NCI-H446 treated with DMSO at 0.1 percent for 48 hours (cell line): ENCODE results near the gene SPATA46.
"Not testable (repeated sequence)": the region's sequence is repeated elsewhere in the genome, so short reads cannot be mapped to it uniquely, and the experiment has no call there.

ENCODE experiments used
- DNase-seq: peaks from one replicate; lab custom pipeline; 2025; lab: John Stamatoyannopoulos, UW

SPATA46 gene

DNA sequence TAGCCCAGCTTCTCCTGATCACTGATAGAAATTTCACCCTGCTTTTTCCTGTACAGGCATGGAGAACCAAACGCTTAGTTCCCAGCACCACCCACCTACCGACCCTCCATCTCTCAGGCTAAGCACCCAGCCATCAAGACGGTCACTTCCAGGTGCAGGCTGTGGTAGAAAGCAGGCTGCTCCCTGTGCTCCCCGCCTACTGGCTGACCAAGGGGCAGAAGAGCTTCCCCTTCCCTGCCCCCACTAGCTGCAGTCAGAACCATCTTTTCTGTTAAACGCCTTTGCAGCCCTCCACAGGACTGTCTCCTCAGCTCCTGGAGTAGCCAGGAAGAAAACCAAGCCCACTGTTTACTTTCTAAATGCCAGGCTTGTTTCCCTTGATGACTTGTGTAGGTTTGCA lies 23.0 kb downstream of the SPATA46 start:
- DNase-seq, result no peak

DNA sequence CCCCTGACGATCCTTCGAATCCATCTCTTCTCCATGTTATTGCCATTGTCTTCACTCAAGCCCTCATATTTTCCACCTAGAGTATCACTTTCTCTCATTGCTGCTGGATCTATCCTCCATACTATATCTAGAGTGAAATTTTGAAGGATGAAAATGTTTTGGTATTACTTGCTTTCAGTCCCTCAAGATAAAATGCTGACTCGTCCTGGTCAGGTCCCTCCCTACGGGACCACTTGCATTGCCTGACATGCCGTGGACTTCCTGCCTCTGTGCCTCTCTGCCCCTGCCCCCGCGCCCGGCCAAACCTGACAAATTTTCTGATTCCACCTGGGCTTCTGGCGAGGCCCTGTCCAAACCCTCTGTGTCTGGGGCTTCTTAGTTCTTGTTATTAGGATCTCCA lies 23.6 kb downstream of the SPATA46 start:
- DNase-seq, result no peak

DNA sequence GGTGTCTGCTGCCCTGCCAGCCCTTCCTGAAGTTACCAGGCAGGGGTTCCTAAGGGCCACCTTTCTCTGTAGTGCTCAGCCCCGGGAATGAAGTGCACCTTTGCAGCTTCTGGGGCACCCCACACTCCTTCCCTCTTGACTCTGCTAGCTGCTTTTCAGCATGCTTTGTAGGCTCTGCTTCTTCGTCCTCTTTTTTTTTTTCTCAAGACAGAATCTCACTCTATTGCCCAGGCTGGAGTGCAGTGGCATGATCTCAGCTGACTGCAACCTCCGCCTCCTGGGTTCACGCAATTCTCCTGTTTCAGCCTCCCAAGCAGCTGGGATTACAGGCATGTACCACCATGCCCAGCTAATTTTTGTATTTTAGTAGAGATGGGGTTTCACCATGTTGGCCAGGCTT lies 24.8 kb downstream of the SPATA46 start:
- not testable (repeated sequence) for DNase-seq

DNA sequence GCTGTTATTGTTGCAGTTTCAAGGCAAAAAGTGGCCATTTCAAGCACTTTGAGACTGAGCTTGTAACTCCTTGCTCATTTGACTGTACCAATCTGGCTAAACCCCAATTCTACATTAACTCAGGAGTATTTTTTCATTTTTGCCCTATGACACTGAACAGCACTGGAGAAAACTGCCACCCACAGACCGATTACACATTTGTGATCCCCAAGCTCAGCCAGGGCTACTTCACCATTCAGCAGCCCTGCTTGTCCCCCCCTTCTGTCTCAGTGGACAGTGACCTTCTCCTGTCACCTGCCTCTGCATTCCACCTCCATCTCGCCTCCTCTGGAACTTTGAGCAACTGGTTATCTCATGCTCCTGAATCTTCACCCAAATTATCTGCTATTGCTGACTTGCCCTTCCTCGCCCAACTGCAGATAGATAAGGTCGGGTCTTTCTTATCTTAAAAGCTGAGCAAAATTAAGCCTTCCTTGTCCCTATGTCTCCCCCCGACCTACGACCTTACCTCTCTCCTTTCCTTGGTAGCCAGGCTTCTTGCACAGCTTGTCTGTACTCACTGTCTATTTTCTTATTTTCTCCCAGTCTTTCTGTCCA lies 25.3 kb downstream of the SPATA46 start:
- no peak for DNase-seq

DNA sequence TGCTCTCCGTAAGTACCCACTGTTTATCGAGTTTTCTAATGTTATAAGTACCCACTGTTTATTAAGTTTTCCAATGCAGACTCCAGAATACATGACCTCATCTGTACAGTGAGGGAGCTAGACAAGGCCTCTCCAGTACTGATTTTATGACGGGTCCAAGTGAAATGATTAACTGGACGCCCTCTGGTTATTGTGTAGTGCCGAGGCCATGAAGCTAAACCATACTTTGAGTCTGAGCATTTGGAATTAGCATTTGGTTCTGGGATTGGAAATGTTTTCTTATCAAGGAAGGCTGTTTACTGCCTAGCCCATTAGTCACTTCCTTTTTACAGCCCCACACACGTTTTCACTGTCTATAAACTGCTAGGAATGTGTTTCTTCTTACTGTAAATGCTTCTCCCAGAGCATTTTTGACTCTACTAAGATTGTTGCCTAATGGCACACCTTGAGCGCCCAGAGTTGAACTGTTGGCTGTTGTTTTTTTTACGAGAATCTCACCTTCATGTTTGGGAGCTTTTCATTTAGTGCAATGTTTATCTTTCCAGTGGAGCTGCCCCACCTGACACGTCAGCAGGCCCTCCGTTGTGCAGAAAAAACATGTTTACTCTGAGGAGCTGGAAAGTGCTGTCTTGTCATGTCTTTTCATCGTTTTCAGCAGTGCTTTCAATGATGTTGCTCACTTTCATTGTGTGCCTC lies 26.9 kb downstream of the SPATA46 start:
- no peak for DNase-seq

- DNase-seq, result no peak
Observed at GRCh38 chr1:162347281-162347680, 29.4 kb downstream of the SPATA46 start.

DNA sequence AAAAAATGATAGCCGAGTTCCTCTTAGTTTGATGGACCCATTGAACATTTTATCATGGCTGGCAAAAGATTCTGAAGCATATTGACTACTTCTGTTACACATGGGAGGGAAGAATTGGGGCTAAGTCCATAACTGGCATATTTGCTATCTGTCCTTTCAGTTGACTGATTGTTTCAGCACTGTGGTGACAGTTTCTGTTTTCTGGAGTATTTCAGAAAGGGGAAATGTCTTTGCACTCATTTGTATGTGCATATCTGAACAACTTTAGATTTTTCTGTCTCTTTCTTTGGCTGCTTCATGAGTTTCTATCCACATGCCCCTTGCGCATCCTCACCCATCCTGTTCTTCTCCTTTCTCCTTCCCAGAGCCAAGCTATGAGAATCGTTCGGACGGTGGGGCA lies 33.2 kb downstream of the SPATA46 start:
- no peak for DNase-seq

DNA sequence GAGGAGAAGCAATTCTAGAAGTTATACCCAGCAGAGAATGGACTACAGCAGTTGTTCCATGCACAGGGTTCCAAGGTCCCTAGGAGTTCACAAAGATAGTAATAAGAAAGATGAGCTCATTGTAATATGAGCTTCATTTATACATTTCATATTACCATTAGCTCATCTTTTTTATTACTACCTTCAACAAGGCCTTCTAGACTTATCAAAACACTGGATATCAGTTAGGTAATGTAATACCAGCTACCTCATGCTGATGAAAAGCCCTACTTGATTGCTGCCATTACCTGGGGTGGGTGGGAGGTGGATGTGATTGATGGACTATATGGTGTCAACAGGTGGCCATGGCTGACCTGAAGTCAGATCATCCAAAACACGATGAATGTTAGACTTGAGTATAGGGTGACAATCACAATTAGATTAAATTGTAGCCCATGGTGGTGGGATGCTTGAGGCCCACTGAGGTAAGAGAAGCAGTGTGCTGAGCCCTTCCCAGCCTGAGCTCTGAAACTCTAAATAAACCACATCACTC lies 34.1 kb downstream of the SPATA46 start:
- DNase-seq, result no peak

GRCh38 chr1:162336621-162337285 lies 39.9 kb downstream of the SPATA46 start:
- no peak for DNase-seq

DNA sequence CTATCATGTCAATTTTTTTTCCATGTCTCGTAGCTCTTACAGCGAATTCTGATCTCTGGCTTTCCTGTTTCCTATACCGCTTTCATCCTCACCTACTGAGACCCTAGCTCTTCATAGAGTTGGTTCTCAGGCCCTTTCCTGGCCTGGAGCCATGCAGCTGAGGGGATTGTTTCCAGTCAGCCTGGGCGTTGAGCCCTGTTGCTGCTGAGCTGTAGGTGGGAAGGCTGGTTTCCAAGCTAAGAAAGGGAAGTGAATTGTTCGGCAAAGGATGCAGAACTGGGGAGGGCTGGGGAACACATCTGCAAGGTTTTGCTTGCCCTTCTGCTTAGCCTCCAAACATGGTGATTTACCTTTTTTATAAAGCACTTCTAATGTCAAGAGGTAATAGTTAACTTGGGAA lies 41.5 kb downstream of the SPATA46 start:
- no peak for DNase-seq

DNA sequence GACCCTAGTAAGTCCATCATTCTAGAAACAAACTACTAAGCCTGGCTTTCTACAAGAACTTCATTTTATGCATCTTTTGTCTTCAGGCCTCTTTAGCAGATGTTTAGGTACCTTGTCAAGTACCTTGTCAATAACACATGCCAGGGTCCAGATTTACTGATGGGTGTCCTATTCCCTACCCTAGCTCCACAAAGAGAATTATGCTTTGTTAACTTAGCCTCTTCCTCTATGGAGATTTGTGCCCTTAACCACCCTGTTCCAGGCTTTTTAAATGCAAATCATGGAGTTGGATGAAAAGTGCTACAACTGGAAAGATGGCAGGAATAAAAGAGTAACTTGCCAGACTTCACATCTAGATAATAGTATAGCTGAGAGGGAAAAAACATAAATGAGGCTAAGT lies 42.7 kb downstream of the SPATA46 start:
- DNase-seq, result no peak

DNA sequence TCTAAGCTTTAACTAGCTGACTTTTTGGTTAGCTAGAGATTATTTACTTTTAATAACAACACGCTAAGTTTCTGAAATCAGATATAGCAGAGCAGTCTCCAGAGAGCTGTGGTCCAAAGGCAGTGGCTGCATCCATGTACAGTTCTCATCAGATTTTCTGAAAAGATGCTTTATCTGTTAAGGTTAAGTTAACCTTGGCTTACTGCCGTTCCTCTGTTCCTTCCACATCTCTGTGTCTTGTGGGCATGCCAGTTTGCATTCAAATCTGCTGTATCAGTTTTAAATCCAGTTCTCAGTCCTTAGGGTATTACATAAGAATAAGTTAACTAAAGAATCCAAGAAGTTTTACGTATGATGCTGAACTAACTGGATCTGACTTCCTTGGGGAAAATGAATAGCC lies 46.8 kb downstream of the SPATA46 start:
- DNase-seq, result no peak

- DNase-seq, result no peak
Observed at GRCh38 chr1:162328512-162328911, 48.1 kb downstream of the SPATA46 start.

- no peak for DNase-seq
Observed at GRCh38 chr1:162327788-162328165, 48.9 kb downstream of the SPATA46 start.

DNA sequence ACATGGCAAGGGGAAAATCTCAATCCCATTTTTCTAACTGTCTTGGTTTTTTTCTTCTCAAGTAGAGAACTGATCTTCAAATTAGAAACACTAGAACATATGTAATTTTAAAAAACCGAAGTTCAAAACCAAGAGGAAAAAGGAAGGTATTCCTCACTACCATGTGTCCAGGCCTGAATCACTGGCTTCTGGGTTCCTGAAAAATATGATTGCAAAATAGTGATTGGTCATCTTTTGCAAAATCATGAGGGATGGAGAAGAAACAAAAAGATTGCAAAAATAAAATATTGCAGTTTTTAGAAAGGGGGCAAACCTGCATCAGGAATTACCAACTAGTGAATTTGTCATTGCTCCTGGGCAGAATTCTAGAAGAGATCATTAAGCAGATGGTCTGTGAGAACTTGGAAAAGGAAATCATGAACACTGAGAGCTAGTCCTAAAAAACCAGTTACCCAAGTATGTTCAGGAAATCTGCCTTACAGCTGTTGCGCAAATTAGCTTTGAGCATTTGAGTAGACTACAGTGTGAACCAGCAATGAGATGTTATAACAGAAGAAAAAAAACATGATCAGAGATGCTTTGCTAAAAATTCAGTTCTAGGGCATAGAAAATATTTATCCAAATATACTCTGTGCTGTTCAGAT lies 49.4 kb downstream of the SPATA46 start:
- DNase-seq, result no peak

DNA sequence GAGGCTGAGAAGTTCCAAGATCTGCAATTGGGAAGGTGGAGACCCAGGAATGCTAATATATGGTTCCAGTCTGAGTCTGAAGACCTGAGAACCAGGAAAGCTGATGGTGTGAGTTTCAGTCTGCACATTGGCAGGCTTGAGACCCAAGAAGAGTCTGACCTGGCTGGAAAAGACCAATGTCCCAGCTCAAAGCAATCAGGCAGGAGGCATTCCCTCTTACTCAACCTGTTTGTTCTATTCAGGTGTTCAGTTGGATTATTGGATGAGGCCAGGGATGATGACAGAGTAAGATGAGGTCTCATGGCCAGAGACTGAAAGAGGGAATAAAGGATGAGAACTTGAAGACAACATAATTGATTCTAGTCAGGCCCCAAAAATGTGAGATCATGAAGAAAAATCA lies 50.1 kb downstream of the SPATA46 start:
- DNase-seq, result no peak

DNA sequence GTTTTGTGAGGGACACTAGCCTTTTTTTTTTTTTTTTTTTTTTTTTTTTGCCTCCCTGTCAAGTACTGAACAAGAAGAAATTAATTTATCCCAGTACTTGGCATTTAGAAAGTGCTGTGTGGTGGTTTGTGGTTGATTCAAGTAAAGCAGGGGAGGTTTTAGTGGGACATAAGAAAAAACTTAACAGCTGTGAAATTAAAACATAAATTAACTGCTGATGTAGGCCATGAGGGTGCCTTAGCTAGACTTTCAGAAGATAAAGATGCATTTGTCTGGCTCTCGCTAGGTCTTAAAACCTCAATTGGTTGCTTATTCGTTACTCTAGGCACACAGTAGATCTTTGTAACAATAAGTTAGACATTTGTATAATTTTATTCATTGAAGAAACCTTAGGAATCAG lies 52.3 kb downstream of the SPATA46 start:
- DNase-seq, result no peak
